Dermis blood vessel endothelial cell (primary cell): ENCODE results near the gene PRAF2. TPM values are rescaled to one million over a fixed set of nuclear protein-coding genes. Genes with fewer than 3 reads are reported as not detected.
A peak's percentile ranks its signal among the peaks of the same experiment; 100 is the strongest.

ENCODE experiments used
- DNase-seq: peaks from one replicate; pipeline ENCODE4 v3.0.0; 2010
- total RNA-seq: library from RNA; depleted of rRNA; stranded (reverse); fragments of >200 nt; gene quantifications from 2 replicates; pipeline ENCODE4 v1.2.3, GENCODE V29; 2014

The PRAF2 gene, protein sequence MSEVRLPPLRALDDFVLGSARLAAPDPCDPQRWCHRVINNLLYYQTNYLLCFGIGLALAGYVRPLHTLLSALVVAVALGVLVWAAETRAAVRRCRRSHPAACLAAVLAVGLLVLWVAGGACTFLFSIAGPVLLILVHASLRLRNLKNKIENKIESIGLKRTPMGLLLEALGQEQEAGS
- 2.7 and 5.5 TPM in 2 replicates for total RNA-seq

DNA sequence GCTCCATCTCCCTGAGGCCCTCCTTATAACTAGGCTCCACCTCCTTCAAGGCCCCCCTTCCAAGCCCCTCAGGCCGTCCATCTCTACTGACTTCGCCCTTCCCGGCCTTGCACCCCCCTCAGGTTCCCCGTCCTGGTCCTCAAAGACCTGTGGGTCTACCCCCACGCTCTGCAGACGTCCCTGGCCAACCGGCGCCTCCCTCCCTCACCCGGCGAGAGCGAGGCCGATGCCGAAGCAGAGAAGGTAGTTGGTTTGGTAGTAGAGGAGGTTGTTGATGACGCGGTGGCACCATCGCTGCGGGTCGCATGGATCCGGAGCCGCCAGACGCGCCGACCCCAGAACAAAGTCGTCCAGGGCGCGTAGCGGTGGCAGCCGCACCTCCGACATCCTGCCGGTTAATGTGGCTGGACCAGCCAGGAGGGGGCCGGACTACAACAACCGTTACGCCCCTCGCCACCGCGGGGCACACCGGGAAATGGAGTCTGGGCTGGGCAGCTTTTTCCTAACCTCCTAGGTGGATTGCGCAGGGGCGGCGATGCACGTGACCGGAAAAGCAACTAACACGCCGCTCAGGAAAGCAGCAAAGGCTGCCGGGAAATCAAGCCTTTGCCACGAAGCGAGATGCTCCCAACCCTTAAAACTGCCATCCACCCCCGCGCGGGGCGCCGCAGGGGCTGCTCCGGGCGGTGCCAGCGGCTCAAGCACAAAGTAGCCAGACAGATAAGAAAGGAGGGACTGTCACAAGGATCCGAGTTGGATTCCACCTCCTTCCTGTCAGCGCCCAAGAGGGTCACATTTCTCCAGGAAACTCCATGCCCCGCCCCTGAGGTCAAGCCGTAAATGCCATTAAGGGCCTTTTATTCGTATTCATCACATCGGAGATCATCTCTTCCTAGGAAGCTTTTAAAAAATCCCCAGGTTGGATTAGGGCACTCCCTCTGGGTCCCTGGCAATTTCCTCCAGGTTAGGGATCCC, at the start of gene PRAF2:
TSS of gene PRAF2 (minus strand) at position 402 of the 975 bp plus-strand sequence. CDS start at position 387, 15 bp downstream.
- DNase-seq, result peak; percentile 91

DNA sequence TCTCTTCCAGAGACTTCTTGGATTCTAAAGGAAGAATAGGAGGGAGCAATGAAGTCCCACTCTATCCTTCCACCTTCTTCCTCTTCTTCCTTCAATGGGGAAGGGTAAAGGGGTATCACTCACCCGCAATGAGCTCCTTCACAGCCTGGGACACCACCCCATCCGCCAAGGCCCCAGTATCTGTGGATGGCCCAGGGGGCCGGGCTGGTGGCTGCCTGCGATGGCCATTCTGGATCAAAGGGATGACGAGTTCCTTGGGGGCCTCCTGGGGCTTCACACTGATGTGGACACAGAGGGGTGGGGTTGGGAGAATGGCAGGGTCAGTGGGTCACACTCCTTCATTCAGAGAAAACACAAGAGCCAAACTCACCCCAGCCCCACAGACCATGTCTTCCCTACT, 48.7 kb upstream of the PRAF2 start:
- DNase-seq, result no peak

DNA sequence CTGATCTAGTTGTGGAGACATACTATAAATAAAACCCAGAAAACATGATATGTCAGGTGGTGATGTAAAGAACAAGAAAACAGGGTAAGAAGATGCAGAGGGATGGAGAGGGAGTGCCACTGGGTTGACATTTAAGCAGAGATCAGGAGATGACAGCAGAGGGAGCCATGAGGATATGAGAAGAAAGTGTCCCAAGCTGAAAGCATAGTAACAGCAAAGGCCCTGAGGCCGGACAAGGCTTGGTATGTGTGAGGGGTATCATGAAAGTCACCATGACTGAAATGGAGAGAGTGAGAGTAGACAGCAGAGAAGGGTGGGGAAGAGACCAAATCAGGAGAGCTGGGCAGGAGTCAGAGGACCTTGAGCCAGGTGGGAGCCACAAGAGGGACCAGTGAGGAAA, 46.3 kb upstream of the PRAF2 start:
- peak; percentile 20 for DNase-seq

DNA sequence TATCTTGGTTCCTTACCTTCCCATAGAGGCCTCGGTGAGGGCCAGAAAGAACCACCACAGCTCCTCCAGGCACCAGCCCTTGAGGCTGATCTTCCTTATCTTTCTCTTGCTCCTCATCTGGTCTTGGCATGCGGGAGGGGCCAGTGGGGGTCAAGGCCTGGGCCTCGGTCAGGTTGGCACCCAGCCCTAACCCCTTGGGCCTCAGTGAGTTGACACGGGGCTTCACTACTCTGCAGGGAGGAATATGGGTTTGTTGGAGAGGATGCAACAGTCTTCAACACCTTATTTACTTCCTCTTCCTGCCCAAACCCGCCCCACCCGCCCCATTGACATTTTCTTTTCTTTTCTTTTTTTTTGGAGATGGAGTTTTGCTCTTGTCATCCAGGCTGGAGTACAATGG, 43.8 kb upstream of the PRAF2 start:
- DNase-seq, result no peak

- no peak for DNase-seq
Observed at GRCh38 chrX:49116716-49117115, 42.9 kb upstream of the PRAF2 start.

GRCh38 chrX:49116076-49116475, 42.3 kb upstream of the PRAF2 start:
- peak; percentile 53 for DNase-seq

GRCh38 chrX:49111791-49112190, 38.0 kb upstream of the PRAF2 start:
- no peak for DNase-seq

- DNase-seq, result no peak
Observed at GRCh38 chrX:49110417-49110816, 36.6 kb upstream of the PRAF2 start.

DNA sequence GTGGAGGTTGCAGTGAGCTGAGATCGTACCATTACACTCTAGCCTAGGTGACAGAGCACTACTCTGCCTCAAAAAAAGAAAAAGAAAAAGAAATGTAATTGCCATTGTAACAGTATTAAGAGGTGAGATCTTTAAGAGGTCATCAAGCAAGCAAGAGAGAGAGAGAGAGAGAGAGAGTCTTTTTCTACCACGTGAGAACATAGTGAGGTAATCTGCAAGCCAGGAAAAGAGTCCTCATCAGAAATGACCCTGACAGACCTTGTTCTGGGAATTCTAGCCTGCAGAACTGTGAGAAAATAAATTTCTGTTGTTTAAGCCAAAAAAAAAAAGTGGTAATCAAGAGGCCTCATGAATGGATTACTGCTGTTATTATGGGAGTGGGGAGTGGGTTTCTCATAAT, 34.8 kb upstream of the PRAF2 start:
- peak; percentile 56 for DNase-seq

DNA sequence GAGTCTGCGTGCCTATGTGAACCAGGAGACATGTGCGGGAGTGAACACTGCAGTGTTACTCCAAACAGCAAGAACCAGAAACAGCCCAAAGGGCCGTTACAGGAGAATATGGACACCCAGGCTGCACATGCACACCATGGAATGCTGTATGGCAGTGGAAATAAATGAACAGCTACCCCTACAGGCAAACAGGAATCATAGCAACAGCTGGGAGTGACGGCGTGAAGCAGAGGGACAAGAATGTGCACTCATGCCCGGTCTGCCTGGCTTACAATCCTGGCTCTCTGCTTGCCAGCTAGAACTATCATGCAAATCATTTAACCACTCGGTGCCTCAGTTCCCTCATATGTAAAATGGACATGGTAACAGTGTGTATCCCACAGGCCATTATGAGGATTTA, 33.1 kb upstream of the PRAF2 start:
- DNase-seq, result peak; percentile 68

- no peak for DNase-seq
Observed at GRCh38 chrX:49106296-49106695, 32.5 kb upstream of the PRAF2 start.

GRCh38 chrX:49103637-49104036, 29.8 kb upstream of the PRAF2 start:
- DNase-seq, result no peak

- no peak for DNase-seq
Observed at GRCh38 chrX:49102190-49102589, 28.4 kb upstream of the PRAF2 start.

- DNase-seq, result no peak
Observed at GRCh38 chrX:49101629-49101984, 27.8 kb upstream of the PRAF2 start.

DNA sequence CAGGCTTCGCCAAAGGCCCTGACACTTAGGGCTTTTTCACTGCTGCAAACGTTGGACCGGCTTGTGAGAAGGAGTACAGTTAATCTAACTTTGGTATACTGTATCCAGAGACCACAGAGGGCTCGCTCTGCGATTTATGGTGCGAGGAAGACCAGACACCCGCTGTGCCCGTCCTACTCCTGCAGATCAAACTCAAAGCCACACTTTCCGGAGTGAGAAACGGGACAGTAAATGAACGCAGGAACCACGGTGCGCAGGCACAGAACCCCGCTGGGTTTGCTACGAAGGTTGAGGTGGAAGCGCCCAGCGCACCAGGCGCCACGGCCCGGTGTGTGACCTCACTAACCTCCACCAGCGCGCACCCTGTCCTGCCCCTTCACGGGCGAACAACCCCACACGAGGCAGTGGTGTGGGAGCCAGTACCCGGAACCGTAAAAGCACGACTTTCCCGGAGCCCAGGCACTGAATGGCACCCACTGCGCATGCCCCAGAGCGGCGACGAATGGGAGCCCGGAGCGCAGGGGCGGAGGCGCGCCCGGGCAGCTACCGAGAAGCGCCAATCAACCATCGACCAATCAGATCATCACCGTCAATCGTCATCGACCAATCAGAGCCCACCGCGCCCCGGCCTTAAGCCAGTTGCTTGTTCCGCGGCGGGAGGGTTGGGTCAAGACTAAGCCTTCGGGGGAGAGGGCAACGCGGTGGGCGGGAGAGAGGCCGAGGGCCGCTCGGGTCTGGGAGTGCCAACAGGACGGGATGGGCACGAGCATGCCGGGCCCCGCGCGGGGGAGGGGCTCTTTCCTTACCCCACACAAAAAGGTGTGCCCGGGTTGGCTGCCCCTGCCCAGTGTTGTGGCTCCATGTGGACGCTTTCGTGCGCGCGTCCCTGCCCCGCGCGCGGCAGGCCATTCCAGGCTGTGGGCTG, 27.2 kb upstream of the PRAF2 start:
- peak; percentile 95 for DNase-seq

- no peak for DNase-seq
Observed at GRCh38 chrX:49096419-49096818, 22.6 kb upstream of the PRAF2 start.

- DNase-seq, result no peak
Observed at GRCh38 chrX:49089553-49089952, 15.8 kb upstream of the PRAF2 start.

GRCh38 chrX:49082271-49082871, 8.6 kb upstream of the PRAF2 start:
- DNase-seq, result no peak

GRCh38 chrX:49079489-49080428, 6.0 kb upstream of the PRAF2 start, which contains the start of gene WDR45:
Gene WDR45 (minus strand): TSS chrX:49079887. CDS start chrX:49078095, 1,792 bp downstream.
- DNase-seq, result peak; percentile 73

GRCh38 chrX:49077941-49078340, 4.1 kb upstream of the PRAF2 start:
- DNase-seq, result no peak

DNA sequence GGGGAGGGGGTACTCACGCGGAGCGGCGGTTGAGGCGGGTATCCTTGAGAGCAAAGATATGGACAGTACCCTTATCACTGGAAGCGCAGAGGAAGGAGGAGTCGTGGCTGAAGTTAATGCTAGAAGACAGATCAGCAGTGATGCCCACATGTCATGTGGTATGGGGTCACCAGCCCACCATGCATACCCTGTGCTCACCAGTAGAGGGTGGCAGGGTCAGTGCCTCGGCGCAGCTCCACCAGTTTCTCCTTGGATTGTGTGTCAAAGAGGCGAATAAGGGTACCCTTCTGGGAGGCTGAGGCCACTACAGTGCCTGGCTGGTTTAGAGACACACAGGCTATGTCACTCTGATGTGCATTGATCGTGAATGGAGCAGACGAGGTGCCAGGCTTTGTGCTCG, 1.5 kb upstream of the PRAF2 start:
- DNase-seq, result no peak
